Rectal smooth muscle tissue (tissue), 1 donor: ENCODE results near the gene IL1RAPL1.
"Not testable (repeated sequence)": the region's sequence is repeated elsewhere in the genome, so short reads cannot be mapped to it uniquely, and the experiment has no call there.

Experiments used
- H3K27ac ChIP-seq: one replicate; pipeline ENCODE4 v1.7.0; 2013; ENCODE audit warnings: low read depth, low read length, inconsistent platforms
- H3K27me3 ChIP-seq: one replicate; pipeline ENCODE4 v1.7.0; 2013; ENCODE audit warnings: low read length; ENCODE audit not compliant: control insufficient read depth, insufficient read depth
- H3K36me3 ChIP-seq: one replicate; pipeline ENCODE4 v1.7.0; 2013; ENCODE audit warnings: low read length; ENCODE audit not compliant: control insufficient read depth, insufficient read depth
- H3K4me1 ChIP-seq: one replicate; pipeline ENCODE4 v1.7.0; 2013; ENCODE audit warnings: low read length; ENCODE audit not compliant: control insufficient read depth, insufficient read depth
- H3K4me3 ChIP-seq: one replicate; pipeline ENCODE4 v1.7.0; 2013; ENCODE audit warnings: low read length
- H3K9ac ChIP-seq: one replicate; pipeline ENCODE4 v1.7.0; 2013; ENCODE audit warnings: low read length

IL1RAPL1 gene

GRCh38 chrX:29318012-29318411, 730.8 kb downstream of the IL1RAPL1 start:
- no peaks in the 10 kb centered on the region for H3K36me3 ChIP-seq
- no peak overlapping the region for H3K4me3 ChIP-seq
- no peak overlapping the region for H3K27ac ChIP-seq
- H3K4me1 ChIP-seq, result no peaks in the 10 kb centered on the region
- no peak overlapping the region for H3K9ac ChIP-seq
- no peaks in the 10 kb centered on the region for H3K27me3 ChIP-seq

- not testable (repeated sequence) for H3K4me1 ChIP-seq, H3K27me3 ChIP-seq, H3K27ac ChIP-seq, H3K9ac ChIP-seq, H3K4me3 ChIP-seq, H3K36me3 ChIP-seq
Measured at GRCh38 chrX:29332429-29332828, 745.2 kb downstream of the IL1RAPL1 start.

- not testable (repeated sequence) for H3K27ac ChIP-seq, H3K36me3 ChIP-seq
Measured at GRCh38 chrX:29333091-29333490, 745.8 kb downstream of the IL1RAPL1 start.

GRCh38 chrX:29348288-29348687, 761.0 kb downstream of the IL1RAPL1 start:
- Histone ChIP-seq H3K27me3 (no peaks in the 10 kb centered on the region), H3K4me3 (no peak overlapping the region), H3K4me1 (no peaks in the 10 kb centered on the region), H3K36me3 (no peaks in the 10 kb centered on the region), H3K9ac (no peak overlapping the region), H3K27ac (no peak overlapping the region)

More at GRCh38 chrX:29333091-29333490, 745.8 kb downstream of the IL1RAPL1 start:
- H3K4me1 ChIP-seq, H3K9ac ChIP-seq, H3K4me3 ChIP-seq, H3K27me3 ChIP-seq: not testable (repeated sequence)

- Histone ChIP-seq H3K27me3 (no peaks in the 10 kb centered on the region), H3K4me1 (no peaks in the 10 kb centered on the region), H3K36me3 (no peaks in the 10 kb centered on the region), H3K27ac (no peak overlapping the region), H3K9ac (no peak overlapping the region), H3K4me3 (no peak overlapping the region)
Measured at GRCh38 chrX:29359276-29359675, 772.0 kb downstream of the IL1RAPL1 start.

GRCh38 chrX:29374765-29375164, 787.5 kb downstream of the IL1RAPL1 start:
- not testable (repeated sequence) for H3K27ac ChIP-seq, H3K4me3 ChIP-seq, H3K36me3 ChIP-seq, H3K9ac ChIP-seq, H3K4me1 ChIP-seq, H3K27me3 ChIP-seq

- no peak overlapping the region for H3K4me3 ChIP-seq
- no peaks in the 10 kb centered on the region for H3K36me3 ChIP-seq
- H3K9ac ChIP-seq, result no peak overlapping the region
- H3K4me1 ChIP-seq, result no peaks in the 10 kb centered on the region
- H3K27me3 ChIP-seq, result no peaks in the 10 kb centered on the region
- no peak overlapping the region for H3K27ac ChIP-seq
Measured at GRCh38 chrX:29376584-29376983, 789.3 kb downstream of the IL1RAPL1 start.

GRCh38 chrX:29382811-29383210, 795.6 kb downstream of the IL1RAPL1 start:
- no peaks in the 10 kb centered on the region for H3K36me3 ChIP-seq
- H3K9ac ChIP-seq, result no peak overlapping the region
- H3K27me3 ChIP-seq, result no peaks in the 10 kb centered on the region
- H3K4me1 ChIP-seq, result no peaks in the 10 kb centered on the region
- no peak overlapping the region for H3K4me3 ChIP-seq
- no peak overlapping the region for H3K27ac ChIP-seq

- Histone ChIP-seq H3K36me3 (no peaks in the 10 kb centered on the region), H3K27me3 (no peaks in the 10 kb centered on the region), H3K27ac (no peak overlapping the region), H3K4me3 (no peak overlapping the region), H3K9ac (no peak overlapping the region), H3K4me1 (no peaks in the 10 kb centered on the region)
Measured at GRCh38 chrX:29388509-29388908, 801.3 kb downstream of the IL1RAPL1 start.

- H3K4me1 ChIP-seq, result no peaks in the 10 kb centered on the region
- H3K36me3 ChIP-seq, result no peaks in the 10 kb centered on the region
- no peaks in the 10 kb centered on the region for H3K27me3 ChIP-seq
- no peak overlapping the region for H3K4me3 ChIP-seq
- H3K9ac ChIP-seq, result no peak overlapping the region
- no peak overlapping the region for H3K27ac ChIP-seq
Measured at GRCh38 chrX:29397506-29397905, 810.3 kb downstream of the IL1RAPL1 start.

GRCh38 chrX:29407357-29407756, 820.1 kb downstream of the IL1RAPL1 start:
- H3K27ac ChIP-seq, result no peak overlapping the region
- H3K9ac ChIP-seq, result no peak overlapping the region
- no peaks in the 10 kb centered on the region for H3K4me1 ChIP-seq

GRCh38 chrX:29419774-29420553, 832.7 kb downstream of the IL1RAPL1 start:
- Histone ChIP-seq H3K4me3 (no peak overlapping the region), H3K4me1 (no peaks in the 10 kb centered on the region), H3K36me3 (no peaks in the 10 kb centered on the region), H3K9ac (no peak overlapping the region), H3K27me3 (no peaks in the 10 kb centered on the region), H3K27ac (no peak overlapping the region)

More at GRCh38 chrX:29407357-29407756, 820.1 kb downstream of the IL1RAPL1 start:
- H3K27me3 ChIP-seq, result no peaks in the 10 kb centered on the region
- H3K36me3 ChIP-seq, result no peaks in the 10 kb centered on the region
- no peak overlapping the region for H3K4me3 ChIP-seq

GRCh38 chrX:29422034-29422433, 834.8 kb downstream of the IL1RAPL1 start:
- H3K4me1 ChIP-seq, result no peaks in the 10 kb centered on the region
- no peak overlapping the region for H3K9ac ChIP-seq
- H3K36me3 ChIP-seq, result no peaks in the 10 kb centered on the region
- H3K27ac ChIP-seq, result no peak overlapping the region
- H3K27me3 ChIP-seq, result no peaks in the 10 kb centered on the region
- no peak overlapping the region for H3K4me3 ChIP-seq
